CD4-positive, alpha-beta T cell treated with Interleukin-15 for 4 hours (primary cell): ENCODE results near the gene SPEN.
"Not testable (repeated sequence)": the region's sequence is repeated elsewhere in the genome, so short reads cannot be mapped to it uniquely, and the experiment has no call there.

ENCODE experiments used
- DNase-seq: peaks from one replicate; pipeline ENCODE4 v3.0.0-alpha.2; 2020; ENCODE audit warnings: low spot score

SPEN gene

GRCh38 chr1:15834406-15835204 is 12.9 kb upstream of the SPEN start:
- DNase-seq: peak; percentile 86

GRCh38 chr1:15835205-15835740 is 12.2 kb upstream of the SPEN start:
- no peak for DNase-seq

- DNase-seq: peak; percentile 99
Observed at GRCh38 chr1:15835741-15836510, 11.6 kb upstream of the SPEN start.

- not testable (repeated sequence) for DNase-seq
Observed at GRCh38 chr1:15836511-15836771, 11.1 kb upstream of the SPEN start.

GRCh38 chr1:15836772-15837669 is 10.5 kb upstream of the SPEN start:
- DNase-seq: peak; percentile 67

GRCh38 chr1:15837931-15838330 is 9.6 kb upstream of the SPEN start:
- no peak for DNase-seq

GRCh38 chr1:15838721-15839120 is 8.8 kb upstream of the SPEN start:
- DNase-seq: no peak

GRCh38 chr1:15843826-15844572 is 3.5 kb upstream of the SPEN start:
- DNase-seq: no peak

GRCh38 chr1:15846056-15846455 is 1.5 kb upstream of the SPEN start:
- not testable (repeated sequence) for DNase-seq

- DNase-seq: no peak
Observed at GRCh38 chr1:15847893-15848142, 311 bp downstream of the SPEN start.

- DNase-seq: peak; percentile 25
Observed at GRCh38 chr1:15848143-15848928, 829 bp downstream of the SPEN start.

GRCh38 chr1:15848929-15849774 is 1.6 kb downstream of the SPEN start:
- DNase-seq: peak; percentile 57

- DNase-seq: no peak
Observed at GRCh38 chr1:15849775-15850324, 2.3 kb downstream of the SPEN start.

- no peak for DNase-seq
Observed at GRCh38 chr1:15850471-15851001, 3.0 kb downstream of the SPEN start.

- DNase-seq: no peak
Observed at GRCh38 chr1:15851210-15852035, 3.9 kb downstream of the SPEN start.

- DNase-seq: no peak
Observed at GRCh38 chr1:15852036-15852827, 4.7 kb downstream of the SPEN start.

- DNase-seq: no peak
Observed at GRCh38 chr1:15852828-15853302, 5.4 kb downstream of the SPEN start.

- DNase-seq: no peak
Observed at GRCh38 chr1:15856888-15857287, 9.4 kb downstream of the SPEN start.
